ENCODE results near the gene SLC38A3. TPM values are rescaled to one million over a fixed set of nuclear protein-coding genes. Genes with fewer than 3 reads are reported as not detected.
"Not testable (repeated sequence)": the region's sequence is repeated elsewhere in the genome, so short reads cannot be mapped to it uniquely, and the experiment has no call there.

The SLC38A3 gene
- polyA plus RNA-seq, 12 donors = 1.3 to 4.3 (median 3.1) TPM; not detected in 2

DNA sequence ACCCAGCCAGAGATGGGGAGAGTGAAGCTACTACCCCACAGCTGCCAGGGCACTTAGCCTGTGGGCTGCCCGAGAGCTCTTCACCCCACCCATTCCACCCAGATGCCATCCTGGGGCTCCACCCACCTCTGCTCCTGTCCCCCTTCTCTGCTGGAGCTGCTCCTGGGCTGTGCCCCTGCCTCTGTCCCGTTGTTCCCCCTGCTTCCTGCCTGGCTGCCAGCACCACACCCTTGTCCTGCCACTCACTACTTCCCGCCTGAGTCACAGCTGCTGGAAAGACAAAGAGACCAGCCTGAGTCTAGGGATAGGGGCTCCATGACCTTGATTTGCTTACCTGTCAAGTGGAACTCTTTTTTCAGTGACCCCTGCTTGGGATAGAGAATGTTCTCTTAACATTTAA, 43.3 kb downstream of the SLC38A3 start:
- no peak for DNase-seq

DNA sequence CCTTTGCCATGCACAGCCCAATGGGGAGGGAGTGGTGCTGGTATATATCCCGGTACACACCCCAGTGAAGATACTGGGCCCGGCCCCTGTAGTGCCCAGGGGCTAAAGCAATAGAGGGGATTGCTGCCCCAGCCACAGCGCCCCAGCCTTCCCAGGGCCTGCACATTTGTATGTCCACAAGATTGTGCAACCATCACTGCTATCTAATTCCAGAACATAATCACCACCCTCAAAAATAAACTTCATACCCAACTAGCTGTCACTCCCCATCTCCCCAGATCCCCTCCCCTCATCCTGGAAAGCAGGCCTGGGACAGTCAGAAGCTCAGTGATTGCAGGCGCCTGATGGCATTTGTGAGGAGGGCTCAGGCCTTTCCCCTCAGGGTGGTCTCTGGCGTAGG, 44.4 kb downstream of the SLC38A3 start:
- no peak for DNase-seq

DNA sequence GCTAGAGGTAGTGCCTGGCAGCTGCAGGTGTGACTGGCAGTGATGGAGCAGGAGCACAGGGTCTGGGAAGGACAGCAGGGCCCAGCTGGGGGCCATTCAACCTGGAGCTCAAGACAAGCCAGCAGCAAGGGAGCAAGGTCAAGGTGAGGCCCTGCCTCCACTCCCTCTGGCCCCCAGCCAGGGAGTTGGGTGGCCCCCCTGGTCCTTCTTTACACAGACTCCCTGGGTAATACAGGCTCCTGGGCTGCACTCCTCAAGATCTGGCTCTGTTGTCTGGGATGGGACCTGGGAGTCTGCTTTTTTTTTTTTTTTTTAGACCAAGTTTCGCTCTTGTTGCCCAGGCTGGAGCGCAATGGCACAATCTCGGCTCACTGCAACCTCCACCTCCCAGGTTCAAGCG, 45.4 kb downstream of the SLC38A3 start:
- no peak for DNase-seq

DNA sequence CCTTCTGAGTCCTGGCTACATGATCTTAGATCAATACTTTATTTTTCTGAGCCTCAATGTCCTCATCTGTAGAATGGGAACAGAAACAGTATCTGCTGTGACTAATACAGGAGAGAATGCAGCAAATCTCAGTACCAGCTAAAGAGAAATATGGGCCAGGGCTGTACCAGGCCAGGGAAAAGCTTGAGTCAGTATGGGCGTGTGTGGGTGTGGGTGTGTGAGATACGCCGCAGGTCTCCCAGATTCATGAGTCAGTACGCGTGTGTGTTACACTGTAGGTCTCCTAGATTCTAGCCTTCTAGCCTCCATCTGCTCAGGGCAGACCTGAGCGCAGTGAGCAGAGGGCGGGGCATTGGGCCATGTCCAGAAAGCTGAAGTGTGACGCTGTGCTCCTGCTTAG, 46.1 kb downstream of the SLC38A3 start:
- DNase-seq = no peak

DNA sequence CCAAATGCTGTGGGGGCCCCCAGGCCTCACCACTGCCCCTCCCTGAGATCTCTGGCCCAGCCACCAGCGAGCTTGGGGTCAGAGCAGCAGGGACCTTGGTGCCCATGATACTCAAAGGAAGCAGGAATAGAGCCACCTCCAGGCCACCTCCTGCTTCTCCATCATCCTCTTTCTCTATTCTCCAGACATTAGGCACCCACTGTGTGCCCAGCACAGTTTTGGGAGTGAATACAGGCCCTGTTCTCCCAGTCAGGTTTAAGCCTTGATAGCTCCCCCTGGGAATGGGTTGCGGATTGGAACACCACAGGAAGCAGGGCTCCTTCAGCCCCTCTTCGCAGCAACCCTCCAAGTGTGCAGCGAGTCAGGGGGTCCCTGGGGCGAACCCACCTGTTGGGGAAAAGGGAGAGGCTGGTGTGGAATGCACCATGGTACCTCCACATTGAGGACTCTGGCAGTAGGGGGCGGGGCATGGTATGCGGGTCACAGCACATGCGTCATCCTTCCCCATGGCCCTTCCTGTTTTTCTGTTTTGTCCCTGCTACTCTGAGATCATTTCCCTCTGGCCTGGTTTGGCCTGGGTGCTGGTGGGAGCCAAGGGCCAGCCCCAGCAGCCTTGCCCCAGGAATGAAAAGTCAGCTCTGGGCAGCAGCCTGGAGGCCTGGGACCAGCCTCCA, 49.6 kb downstream of the SLC38A3 start:
- DNase-seq = no peak

DNA sequence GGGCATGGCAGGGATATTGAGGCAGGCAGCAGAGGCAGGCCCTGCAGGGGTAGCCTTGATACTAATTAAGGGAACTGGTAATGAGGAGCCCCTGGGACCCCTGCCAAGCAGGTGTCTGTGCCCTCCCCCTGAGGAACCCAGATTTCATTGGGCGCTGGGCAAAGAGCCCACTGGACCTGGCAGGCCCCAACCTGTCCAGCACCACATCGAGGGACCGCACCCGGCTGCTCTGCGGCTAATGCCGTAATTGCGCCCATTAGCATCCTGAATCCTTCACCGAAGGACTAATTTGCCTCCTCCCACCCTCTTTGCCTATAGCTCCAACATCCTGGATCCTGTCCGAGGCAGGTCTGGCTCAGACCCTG, 50.2 kb downstream of the SLC38A3 start:
- no peak for DNase-seq

DNA sequence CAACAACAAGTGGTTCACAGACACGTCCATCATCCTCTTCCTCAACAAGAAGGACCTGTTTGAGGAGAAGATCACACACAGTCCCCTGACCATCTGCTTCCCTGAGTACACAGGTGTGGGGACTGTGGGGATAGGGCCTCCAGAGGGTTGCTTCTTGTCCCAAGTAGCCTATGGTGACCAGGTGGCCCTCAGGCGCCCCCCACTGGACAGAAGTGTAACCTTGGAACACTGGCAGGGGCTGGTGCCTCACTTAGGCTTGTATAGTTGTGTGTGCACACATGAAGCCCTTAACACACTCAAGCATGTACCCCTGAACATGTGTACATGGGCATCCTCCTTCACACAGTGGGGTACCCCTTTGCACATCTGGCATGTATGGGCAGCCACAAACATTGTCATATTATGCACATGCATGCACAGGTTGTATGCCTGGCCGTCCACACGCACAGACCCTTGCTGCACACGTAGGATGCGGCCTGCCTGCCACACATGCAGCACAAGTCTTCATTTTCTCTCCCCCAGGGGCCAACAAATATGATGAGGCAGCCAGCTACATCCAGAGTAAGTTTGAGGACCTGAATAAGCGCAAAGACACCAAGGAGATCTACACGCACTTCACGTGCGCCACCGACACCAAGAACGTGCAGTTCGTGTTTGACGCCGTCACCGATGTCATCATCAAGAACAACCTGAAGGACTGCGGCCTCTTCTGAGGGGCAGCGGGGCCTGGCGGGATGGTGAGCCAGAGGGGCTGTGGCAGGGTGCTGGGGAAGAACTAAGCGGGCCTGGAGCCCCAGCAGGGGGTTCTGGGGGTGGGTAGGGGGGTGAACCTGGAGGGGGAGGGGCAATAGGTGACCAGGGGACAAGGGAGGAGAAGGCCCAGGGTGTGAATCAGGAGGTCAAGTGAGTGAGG, 52.2 kb downstream of the SLC38A3 start:
- no peak for DNase-seq

DNA sequence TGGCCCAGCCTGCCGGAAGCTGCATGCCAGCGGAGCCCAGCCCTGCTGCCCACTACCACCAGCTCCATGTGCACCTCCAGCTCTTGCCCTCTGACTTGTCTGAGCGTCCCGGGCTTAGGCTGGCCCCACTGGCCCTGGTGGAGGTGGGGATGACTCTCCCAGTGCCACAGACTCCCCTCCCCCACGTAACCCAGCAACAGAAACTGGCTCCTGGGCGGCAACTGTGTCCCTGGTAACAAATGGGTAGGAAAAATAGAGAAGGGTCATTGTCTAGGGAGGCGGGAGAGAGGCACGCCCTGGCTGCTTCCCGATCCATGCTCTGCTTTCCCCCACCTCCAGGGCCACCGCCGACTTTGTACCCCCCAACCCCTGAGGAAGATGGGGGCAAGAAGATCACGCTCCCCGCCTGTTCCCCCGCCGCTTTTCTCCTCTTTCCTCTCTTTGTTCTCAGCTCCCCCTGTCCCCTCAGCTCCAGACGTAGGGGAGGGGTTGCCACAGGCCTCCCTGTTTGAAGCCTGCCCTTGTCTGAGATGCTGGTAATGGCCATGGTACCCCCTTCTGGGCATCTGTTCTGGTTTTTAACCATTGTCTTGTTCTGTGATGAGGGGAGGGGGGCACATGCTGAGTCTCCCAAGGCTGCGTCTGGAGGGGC, 53.1 kb downstream of the SLC38A3 start:
- no peak for DNase-seq

DNA sequence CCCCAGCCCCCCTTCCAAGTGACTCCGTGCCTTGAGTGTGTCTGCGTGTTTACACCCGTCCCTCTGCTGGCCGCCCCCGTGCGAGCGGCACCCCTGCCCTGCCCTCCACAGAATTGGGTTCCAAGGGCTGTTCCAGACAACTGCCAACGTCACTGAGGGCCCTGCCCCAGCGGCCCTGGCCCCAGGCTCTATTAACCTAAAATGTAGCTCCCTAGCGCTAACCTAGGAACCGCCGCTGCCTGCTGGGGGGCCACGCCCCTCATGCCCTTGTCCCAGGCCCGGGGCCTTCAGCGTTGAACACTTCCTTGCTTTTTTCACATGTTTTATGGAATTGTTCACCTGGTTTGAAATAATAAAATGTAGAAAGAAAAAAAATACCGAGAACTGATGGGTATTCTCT, 53.9 kb downstream of the SLC38A3 start:
- DNase-seq = no peak

DNA sequence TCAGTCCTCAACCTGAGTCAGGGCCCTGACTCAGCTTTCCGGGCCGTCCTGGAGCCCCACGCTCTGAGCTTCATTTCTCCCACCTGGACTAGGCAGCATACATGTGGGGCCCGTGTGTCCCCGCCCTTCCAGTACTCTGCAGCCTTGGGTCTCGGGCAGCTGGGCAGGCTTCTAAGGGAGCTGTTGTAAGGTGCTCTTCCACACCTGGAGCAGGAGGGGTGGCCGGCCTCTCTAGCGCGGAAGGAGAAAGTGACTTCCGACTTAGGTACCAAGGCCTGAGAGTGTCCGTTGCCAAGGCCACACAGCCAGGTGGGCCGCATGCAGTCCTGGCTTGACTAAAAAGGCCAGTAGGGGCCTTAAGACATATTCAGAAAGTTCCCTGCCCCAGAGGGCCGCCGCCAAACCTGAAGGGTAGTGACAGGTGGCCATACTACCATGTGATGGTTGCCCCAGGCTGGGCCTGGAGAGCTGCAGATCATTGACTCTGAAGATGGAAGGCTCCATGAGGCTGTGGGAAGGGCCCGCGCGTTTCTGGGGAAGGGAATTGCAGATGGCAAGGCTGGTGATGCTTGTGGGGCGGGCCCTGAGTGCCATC, 54.5 kb downstream of the SLC38A3 start:
- no peak for DNase-seq

DNA sequence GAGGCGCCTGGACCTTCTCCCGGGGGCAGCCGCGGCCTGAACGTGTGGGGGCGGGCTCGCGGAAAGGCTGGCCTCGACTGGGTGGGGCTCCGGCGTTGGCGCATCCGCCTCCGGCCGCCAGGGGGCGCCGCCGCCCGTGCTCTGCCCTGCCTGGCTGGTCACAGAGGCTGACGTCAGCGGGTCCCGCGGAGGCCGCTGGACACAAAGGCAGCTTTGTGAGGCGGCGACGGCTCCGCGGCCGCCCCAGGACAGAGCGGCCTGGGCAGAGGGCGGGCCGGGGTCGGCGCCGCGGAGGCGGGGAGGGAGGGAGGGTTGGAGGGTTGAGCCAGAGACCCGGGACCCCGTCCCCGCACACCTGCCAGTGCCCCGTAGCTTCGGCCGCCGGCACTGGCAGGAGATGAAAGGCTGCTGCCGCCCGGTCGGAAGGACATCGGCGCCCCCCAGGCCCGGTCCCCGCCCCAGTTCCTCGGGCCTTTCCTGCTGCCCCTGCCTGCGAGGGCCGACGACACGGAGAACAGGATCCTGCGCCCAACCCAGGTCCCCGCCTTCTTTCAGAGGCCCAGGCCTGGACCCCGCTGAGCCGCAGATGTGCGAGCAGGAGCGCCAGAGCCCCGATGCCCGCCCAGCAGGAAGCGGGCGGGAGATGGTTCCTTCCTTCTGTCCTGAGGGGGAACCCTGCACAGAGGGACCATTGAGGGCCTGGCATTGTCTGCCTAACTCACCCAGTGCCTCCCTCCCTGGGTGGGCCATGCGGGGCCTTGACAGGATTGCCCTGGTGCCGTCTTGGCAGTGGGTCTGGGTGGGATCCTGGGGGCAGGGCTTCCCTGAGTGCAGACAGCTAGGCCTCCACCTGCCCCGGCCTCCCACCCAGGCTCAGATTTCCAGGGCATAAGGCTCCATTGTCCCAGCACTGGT, 55.2 kb downstream of the SLC38A3 start:
- peak; percentile 95 for DNase-seq

DNA sequence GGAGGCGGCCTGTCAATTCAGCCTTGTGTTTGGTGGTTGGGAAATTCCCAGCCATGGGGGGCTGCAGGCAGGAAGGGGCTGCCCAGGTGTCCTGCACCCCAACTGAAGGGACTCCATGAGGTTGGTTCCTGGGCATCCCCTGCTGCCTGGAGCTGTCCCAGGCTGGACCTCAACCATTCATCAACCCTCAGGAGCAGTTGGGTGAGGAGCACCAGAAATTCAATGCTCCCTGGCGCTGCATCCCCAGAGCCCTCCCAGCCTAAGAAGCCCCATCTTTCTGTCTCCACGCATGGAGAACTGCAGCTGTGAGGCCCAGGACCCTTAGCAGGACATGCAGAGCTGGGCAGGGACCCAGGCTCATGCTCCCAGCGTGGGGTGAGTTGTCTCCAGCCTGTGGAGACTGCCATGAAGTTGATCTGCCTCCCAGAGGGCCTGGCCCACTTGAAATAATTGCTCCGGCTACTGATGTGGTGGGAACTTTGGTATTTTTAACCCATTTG, 55.9 kb downstream of the SLC38A3 start:
- DNase-seq = no peak

DNA sequence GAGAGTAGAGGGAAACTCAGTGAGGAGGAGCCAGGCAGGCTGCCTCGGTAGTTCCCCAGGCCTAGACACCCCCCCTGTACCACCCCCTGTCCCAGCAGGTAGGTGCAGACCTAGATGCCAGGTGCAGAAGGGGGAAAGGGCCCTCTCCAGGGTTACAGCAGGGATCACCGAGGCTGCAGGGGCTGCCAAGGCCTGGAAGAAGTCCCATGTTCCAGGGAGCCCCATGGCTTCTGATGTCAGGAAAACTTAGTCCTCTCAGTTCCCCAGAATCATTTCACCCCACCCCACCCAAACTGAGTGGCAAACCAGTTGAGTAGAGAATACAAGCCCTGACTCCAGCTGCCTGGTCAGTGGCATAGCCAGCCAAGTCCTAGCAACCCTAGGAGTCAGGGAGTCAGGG, 56.4 kb downstream of the SLC38A3 start:
- no peak for DNase-seq

DNA sequence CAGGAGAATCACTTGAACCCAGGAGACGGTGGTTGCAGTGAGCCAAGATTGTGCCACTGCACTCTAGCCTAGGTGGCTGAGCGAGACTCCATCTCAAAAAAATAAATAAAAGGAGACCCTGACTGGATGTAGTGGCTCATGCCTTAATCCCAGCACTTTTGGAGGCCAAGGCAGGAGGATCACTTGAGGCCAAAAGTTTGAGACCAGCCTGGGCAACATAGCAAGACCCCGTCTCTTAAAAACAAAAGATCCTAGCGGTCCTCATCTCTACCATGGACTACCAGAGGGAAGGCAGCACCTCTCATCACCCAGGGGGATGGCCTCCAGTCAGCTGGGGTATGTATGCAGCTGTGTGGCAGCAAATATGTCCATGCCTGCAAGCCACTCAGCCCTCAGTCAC, 57.1 kb downstream of the SLC38A3 start:
- DNase-seq = not testable (repeated sequence)

DNA sequence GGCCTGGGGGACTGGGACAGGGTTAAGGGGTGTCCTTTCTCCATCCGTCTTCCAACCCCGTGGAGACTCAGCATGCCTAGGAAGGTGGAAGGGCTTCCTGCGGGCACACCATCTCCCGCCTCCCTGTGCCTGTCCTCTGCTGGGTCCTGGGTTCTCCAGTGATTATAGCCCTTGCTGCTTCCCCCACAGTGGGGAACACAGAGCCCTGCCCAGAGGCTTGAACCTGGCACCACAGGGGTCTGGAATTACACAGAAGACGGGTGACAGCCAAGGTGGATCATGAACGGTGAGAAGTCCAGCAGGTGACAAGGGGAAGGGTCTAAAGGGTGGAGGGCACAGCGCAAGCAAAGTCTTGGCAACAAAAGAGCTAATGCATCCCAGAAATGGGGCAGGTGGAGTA, 57.7 kb downstream of the SLC38A3 start:
- no peak for DNase-seq

DNA sequence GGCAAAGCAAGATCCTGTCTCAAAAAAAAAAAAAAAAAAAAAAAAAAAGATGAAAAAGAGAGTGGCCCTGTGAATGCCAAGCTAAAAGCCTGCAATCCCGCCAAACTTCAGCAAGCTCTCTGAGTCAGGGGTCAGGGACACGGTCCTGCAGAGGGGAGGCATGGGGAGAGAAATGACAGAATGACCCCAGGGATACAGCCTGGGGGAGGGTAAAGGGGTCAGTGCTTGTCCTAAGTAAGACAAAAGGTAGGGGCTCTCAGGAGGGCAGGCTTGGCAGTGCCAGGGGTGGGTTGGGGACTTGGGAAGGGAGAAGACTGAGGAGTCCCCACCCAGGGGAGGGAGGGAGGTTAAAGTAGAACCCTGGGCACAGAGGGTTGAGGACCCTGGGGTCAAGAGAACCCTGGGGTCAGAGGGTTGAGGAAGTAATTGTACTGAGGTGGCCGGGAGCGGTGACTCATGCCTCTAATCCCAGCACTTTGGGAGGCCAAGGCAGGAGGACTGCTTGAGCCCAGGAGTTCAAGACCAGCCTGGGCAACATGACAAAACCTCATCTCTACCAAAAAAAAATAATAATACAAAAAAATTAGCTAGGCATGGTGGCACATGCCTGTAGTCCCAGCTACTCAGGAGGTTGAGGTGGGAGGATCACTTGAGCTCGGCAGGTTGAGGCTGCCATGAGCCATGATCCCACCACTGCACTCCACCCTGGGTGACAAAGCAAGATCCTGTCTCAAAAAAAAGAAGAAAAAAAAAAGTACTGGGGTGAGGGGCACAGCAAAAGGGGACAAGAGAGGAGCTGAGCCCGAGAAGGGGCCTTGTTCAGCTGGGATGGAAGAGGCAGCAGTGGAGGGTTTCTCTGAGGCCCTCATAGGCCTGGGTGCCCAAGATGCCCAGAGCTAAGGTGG, 58.7 kb downstream of the SLC38A3 start:
- no peak for DNase-seq

DNA sequence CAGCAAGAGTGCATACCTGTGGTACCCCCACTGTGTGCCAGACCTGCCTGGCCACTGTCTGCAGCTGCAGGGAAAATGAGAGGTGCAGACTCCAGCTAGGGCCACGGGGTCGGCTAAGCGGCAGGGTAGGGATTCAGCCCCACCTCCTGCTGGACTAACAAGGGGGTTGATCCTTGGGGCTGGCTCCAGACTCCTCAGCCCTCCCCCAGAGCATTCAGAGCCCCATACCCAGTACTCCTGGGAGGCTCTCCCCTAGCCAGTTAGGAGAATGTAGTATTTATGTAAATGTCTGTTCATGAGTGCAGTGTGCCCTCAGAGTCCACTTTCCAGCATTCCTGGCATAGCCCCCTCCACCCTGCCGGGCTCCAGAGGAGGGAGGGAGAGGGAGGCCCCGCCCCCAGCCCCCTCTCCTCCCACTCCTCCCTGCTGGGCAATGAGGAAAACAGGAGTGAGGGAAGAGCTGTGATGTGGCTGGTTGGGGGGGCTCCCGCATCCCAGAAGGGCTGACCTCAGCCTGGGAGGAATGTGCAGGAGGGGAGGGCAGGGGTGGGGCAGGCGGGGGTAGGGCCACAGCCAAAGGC, 59.4 kb downstream of the SLC38A3 start:
- DNase-seq = peak; percentile 91

DNA sequence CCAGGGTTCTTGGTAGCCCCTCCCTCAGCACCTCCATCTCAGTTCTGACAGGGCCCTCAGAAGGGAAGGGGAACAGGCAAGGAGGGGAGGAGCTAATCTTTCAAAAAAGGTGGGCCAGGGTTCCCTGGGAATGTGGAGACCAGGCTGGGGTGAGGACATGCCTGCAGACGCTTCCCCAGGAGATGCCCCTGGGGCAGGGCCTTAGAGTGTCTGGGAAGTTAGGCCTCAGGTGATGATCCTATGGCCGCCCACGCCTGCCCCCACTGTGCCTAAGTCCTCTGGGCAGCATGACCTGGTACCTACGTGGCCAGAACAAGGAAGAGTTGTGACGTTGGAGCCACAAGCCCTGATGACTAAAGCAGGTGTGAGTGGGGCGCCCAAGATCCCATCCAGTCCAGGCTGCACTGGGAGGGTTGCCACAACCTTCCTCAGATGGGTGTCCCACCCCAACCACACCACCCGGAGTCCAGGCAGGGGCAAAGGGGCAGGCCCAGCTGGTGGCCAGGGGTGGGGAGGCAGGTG, 60.0 kb downstream of the SLC38A3 start:
- DNase-seq = no peak

DNA sequence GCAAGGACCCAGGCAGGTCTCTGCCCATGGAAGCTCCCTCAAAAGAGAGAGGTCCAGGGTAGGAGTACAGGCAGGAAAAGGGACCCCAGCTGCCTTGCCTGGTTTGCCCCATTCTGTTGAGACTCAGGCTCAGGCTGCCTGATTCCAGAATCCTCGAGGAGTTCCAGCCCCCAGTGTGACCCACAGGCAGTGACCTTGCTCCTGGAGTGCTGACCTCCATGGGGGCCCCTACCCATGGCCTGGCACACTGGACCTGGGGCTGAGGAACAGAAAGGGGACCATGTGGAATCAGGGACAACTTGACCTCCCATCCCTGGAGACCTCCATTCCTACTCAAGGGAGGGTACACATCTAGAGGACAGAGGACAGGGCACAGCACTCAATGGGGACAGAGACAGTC, 60.5 kb downstream of the SLC38A3 start:
- no peak for DNase-seq
